ENCODE results near the gene C10orf90. TPM values are rescaled to one million over a fixed set of nuclear protein-coding genes. Genes with fewer than 3 reads are reported as not detected.

C10orf90 gene
- total RNA-seq, 1 experiment from 2014 or later, result 0.67 TPM

- ChIA-PET POLR2A (no interaction called here), CTCF (no interaction called here)
- no peaks in the 10 kb centered on the region for H3K27me3 ChIP-seq (ENCODE audit: control insufficient read depth, insufficient read depth, low read length)
- no peaks in the 10 kb centered on the region for H3K4me1 ChIP-seq (ENCODE audit: control insufficient read depth, insufficient read depth, low read length)
- DNase-seq (ENCODE audit: low read depth, low spot score) (no peak), ATAC-seq (no peak)
- TF ChIP-seq REST (IDR thresholded peaks at IDR 0.05; ENCODE audit: insufficient read depth in 1 of 2, low read depth in 2 of 2, low read length in 1 of 2), result no peak
- no peak for TF ChIP-seq TCF7L2 (IDR thresholded peaks at IDR 0.05; ENCODE audit: low read depth, low read length)
- no peak for TF ChIP-seq SIN3A (IDR thresholded peaks at IDR 0.05; ENCODE audit: borderline replicate concordance, insufficient read depth, low read depth, low read length)
- no peak for TF ChIP-seq CTCF (IDR thresholded peaks at IDR 0.05)
- no peak for TF ChIP-seq POLR2AphosphoS5 (IDR thresholded peaks at IDR 0.05; ENCODE audit: low read depth, low read length)
- no peaks in the 10 kb centered on the region for H3K36me3 ChIP-seq (ENCODE audit: control insufficient read depth, insufficient read depth, low read length)
- no peak overlapping the region for H3K4me3 ChIP-seq (ENCODE audit: low read depth in 2 of 2, low read length in 2 of 2)
- H3K9me3 ChIP-seq (ENCODE audit: control insufficient read depth, insufficient read depth, low read depth, low read length), result no peaks in the 10 kb centered on the region
- H3K27ac ChIP-seq (ENCODE audit: low read length), result no peak overlapping the region
- intact Hi-C loops (cut with micrococcal nuclease; ENCODE audit: unreplicated experiment) (no loop called here), in situ Hi-C loops (cut with HindIII; ENCODE audit: low pct_unique_long_range_greater_than_20kb, low sequenced_read_pairs) (no loop called here)
- no TSS peak for BruUV-seq (replicated peaks)
Observed at GRCh38 chr10:126596472-126597016, 73.9 kb downstream of the C10orf90 start.

- intact Hi-C loops (cut with micrococcal nuclease; ENCODE audit: unreplicated experiment) (no loop called here), in situ Hi-C loops (cut with HindIII; ENCODE audit: low pct_unique_long_range_greater_than_20kb, low sequenced_read_pairs) (no loop called here)
- Histone ChIP-seq H3K36me3 (ENCODE audit: control insufficient read depth, insufficient read depth, low read length) (no peaks in the 10 kb centered on the region), H3K4me1 (ENCODE audit: control insufficient read depth, insufficient read depth, low read length) (no peaks in the 10 kb centered on the region), H3K4me3 (ENCODE audit: low read depth in 2 of 2, low read length in 2 of 2) (no peak overlapping the region), H3K9me3 (ENCODE audit: control insufficient read depth, insufficient read depth, low read depth, low read length) (no peaks in the 10 kb centered on the region), H3K27me3 (ENCODE audit: control insufficient read depth, insufficient read depth, low read length) (no peaks in the 10 kb centered on the region), H3K27ac (ENCODE audit: low read length) (no peak overlapping the region)
- no peak for ATAC-seq
- ChIA-PET POLR2A (interaction anchor here (0.6 kb wide), 1 partner anchor 75 kb away, joined by 11 read pairs; the partner anchor contains the start of gene C10orf90), CTCF (no interaction called here)
- DNase-seq (ENCODE audit: low read depth, low spot score), result no peak
- TF ChIP-seq REST (IDR thresholded peaks at IDR 0.05; ENCODE audit: insufficient read depth in 1 of 2, low read depth in 2 of 2, low read length in 1 of 2), result no peak
- no peak for TF ChIP-seq TCF7L2 (IDR thresholded peaks at IDR 0.05; ENCODE audit: low read depth, low read length)
- no peak for TF ChIP-seq SIN3A (IDR thresholded peaks at IDR 0.05; ENCODE audit: borderline replicate concordance, insufficient read depth, low read depth, low read length)
- TF ChIP-seq CTCF (IDR thresholded peaks at IDR 0.05), result no peak
- TF ChIP-seq POLR2AphosphoS5 (IDR thresholded peaks at IDR 0.05; ENCODE audit: low read depth, low read length), result no peak
- BruUV-seq (replicated peaks), result no TSS peak
Observed at GRCh38 chr10:126595160-126595559, 75.3 kb downstream of the C10orf90 start.
